DMS79 (cell line): ENCODE results near the gene RHOBTB3.
A peak's percentile ranks its signal among the peaks of the same experiment; 100 is the strongest.

ENCODE experiments used
- DNase-seq: peaks from one replicate; lab custom pipeline; 2025; lab: John Stamatoyannopoulos, UW

Gene RHOBTB3

GRCh38 chr5:95731571-95732554, 727 bp downstream of the RHOBTB3 start:
- peak; percentile 42 for DNase-seq

GRCh38 chr5:95733107-95733665, 2.0 kb downstream of the RHOBTB3 start:
- no peak for DNase-seq

DNA sequence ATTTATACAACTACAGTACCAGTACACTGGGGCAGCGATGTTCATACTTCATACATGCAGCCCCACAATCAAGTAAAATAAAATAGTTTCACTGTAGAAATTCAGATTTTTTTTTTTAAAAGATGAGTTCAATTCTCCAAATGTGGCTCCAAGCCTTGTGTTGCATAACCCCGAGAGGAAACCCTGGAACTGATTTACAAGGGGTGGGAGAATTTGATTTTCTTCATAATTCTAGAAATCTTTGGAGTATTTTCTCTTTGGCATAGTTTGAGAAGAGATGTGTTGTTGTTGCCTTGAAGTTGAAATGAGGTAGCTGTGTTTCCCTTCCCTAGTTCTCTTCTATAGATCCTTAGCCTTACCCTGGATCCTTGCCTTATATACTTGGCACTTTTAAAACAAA, 3.1 kb downstream of the RHOBTB3 start:
- DNase-seq = no peak

GRCh38 chr5:95734906-95735305, 3.8 kb downstream of the RHOBTB3 start:
- DNase-seq = no peak

GRCh38 chr5:95735406-95735805, 4.3 kb downstream of the RHOBTB3 start:
- no peak for DNase-seq

- no peak for DNase-seq
Measured at GRCh38 chr5:95738072-95738471, 6.9 kb downstream of the RHOBTB3 start.

- no peak for DNase-seq
Measured at GRCh38 chr5:95738834-95739233, 7.7 kb downstream of the RHOBTB3 start.

- no peak for DNase-seq
Measured at GRCh38 chr5:95739857-95740256, 8.7 kb downstream of the RHOBTB3 start.

GRCh38 chr5:95741458-95741857, 10.3 kb downstream of the RHOBTB3 start:
- no peak for DNase-seq

- no peak for DNase-seq
Measured at GRCh38 chr5:95743232-95743631, 12.1 kb downstream of the RHOBTB3 start.

GRCh38 chr5:95743877-95744276, 12.7 kb downstream of the RHOBTB3 start:
- no peak for DNase-seq

DNA sequence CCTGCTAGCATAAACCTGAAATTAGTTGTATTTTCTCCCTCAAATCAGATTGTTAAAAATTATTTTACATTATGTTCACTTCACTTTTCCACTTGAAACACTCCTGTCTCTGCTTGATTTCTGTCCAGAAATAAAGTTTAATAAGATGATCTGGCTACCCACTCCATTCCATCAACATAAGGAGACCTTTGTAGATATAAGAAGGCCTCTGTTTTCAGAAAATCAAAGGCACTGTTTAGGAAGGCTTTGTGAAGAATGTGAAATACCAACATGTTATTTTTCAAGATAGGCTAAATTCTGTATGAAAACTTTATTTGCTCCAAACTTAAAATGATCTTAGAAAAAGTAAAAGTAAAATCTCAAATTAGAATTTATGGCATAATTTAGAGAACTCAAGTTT, 15.1 kb downstream of the RHOBTB3 start:
- DNase-seq = no peak

- DNase-seq = no peak
Measured at GRCh38 chr5:95746722-95747679, 15.9 kb downstream of the RHOBTB3 start.

- no peak for DNase-seq
Measured at GRCh38 chr5:95748133-95748532, 17.0 kb downstream of the RHOBTB3 start.

DNA sequence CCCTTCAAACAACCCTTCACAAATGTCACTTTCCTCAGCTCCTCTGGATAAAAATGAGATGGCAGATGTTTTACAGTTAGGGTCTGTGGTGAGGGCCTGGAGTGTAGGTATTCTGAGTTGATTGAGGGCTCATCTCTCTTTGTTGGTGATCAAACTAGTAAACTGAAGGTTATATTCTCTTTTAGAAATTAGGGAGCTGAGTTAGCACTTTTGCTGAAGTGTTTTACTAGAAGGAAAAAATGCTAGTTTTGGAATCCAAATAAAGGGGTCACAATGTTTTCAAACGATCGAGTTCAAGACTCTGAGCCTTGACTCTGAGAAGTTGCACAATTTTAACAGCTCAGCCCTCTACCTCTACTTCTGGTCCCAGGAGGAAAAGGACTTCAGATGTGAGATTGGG, 23.4 kb downstream of the RHOBTB3 start:
- no peak for DNase-seq

DNA sequence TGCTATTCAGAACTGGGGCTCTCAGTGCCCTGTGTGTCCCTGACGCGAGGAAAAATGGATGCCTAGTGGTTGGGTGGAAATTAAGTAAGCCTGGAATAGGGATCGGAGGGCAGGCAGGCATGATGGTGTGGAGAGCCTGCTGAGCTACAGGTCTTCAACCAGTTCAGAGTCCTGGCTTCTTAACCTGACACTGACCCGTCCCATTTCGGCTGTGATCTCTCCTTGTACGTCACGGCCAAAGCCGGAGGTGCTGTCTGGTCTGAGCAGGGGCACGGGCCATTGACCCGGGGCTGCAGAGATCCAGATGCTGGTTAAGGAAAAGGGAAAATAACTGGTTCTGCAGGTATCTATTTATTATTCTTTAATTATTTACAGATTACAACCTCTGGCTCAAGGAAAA, 27.9 kb downstream of the RHOBTB3 start:
- DNase-seq = no peak

GRCh38 chr5:95759634-95760033, 28.5 kb downstream of the RHOBTB3 start:
- DNase-seq = no peak

DNA sequence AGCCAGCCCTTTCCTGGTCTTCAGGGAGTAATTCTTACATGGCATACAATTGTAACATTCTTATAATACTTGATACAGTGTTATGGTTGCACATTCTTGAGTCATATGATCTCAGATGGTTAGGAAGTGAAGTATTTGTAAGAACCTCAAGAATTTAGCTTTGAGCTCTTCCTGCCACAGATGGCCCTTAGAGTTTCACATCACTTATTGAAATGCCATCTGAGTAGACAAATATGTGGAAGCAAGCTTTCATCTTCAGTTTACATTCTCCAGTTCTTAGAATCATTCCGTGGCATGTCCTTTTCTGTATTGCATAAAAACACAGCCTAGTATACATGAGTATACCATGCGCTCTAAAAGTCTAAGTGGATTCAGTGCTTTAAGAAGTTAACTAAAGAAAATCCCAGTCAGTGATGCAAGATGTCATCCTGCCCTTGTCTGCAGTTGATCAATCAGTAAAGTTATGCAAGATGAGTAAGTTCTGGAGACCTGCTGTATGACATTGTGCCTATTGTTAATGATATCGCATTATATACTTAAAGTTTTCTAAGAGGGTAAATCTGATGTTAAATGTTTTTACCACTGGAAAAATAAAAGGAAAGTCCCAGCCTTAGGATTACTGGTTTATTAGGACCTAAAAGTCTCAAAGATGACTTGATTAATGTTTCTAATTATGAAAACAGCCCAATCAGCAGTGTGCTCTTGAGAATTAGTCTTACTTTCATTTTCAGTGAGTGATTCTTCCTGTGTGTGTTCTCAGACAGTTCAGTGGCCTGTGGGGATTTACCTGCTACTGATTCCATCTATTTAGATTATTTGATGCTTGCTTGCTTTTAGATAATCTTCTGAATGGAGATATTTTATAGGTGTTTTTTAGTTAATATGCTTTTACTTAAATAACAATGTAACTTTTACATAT, 29.4 kb downstream of the RHOBTB3 start:
- no peak for DNase-seq

DNA sequence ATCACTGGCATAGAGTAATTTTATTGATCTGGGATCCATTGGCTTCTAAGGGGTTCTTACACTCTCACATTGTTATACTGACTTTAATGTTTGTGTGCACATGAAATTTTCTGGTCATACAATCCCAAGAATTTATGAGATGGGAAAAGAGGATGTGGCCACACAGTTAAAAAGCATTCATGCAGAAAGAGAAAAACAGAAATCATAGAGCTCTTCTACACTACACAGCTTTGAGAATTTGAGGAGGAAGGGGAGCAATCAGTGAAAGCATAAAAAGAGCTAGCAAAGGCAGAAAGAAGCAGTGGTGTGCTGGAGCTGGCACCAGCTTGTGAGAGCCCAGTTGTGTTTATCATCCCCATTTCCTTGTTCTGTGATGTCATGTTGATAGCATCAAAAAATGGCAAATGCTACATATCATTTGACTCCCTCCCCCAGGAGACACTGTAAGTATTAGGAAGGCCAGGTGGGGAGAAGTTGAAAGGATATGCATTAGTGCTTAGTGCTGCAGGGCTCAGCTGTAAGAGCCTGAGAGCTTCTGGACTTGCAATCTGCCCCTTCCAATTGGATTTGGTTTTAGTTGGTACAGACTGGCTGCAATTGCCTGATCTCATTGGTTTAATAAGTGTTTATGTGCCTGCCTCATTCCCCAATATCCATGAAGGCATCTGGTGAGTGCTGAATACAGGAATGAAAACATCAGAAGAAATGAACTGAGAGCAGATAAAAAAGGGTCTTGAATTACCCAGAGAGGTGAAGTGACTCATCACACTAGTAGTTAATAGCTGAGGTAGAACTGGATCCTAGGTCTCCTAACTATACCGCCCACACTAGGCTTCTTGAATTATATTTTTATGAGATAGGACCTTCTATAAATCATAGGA, 30.9 kb downstream of the RHOBTB3 start:
- peak; percentile 24 for DNase-seq

DNA sequence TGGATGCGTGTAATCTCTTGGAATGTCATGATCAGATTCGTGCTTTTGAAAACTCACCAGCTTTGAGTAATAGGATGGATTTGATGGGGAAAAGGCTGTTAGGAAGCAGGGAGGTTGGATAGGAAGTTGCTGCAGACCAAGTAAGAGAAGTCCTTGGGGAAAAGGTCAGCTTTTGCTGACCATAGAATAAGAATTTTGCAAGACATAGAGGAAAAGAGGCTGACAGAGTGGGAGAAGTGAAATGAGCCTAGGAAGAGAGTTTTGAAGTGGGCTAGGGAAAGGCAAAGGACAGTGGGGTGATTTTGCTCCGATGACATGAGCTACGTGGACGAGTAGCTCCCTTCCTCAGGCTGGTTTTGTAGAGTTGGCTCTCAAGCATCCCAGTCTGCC, 31.5 kb downstream of the RHOBTB3 start:
- DNase-seq = no peak
